ENCODE data around the gene SSC5D.

DNA sequence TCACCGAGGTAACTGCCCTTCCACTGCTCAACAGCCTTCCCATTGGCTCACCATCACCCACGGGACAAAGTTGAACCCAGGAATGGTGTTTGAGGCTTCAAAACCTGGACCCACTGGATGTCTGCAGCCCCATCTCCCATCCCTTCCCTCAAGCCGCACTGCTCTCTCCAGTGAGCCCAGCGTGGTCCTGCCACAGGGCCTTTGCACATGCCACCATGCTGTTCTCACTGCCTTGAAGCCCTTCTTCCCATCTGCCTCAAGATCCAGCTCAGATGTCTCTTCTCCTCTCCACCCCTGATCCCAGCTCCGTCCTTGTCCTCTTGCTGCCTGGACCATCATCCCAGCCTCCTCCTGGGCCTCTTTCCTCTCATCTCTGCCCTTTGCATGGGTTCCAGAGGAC lies 49.2 kb upstream of the SSC5D start:
- no peak for TF ChIP-seq CTCF (conservative IDR thresholded peaks at IDR 0.05; ENCODE audit: low read length)
- no peak for TF ChIP-seq EZH2phosphoT487 (IDR thresholded peaks at IDR 0.05; ENCODE audit: borderline replicate concordance, low read depth, low read length)

All from OCI-LY7 (cell line).